PC-9 (cell line): ENCODE results near the gene KCNA10. TPM values are rescaled to one million over a fixed set of nuclear protein-coding genes. Genes with fewer than 3 reads are reported as not detected.

Source experiments
- BruUV-seq: library from RNA; stranded (reverse); fragments of 400-500 nt; replicated peaks from 2 replicates; lab custom pipeline; 2021; lab: Mats Ljungman, UMichigan
- CTCF ChIA-PET: fragments of 300-600 bp; sonication (Branson Sonifier 250); formaldehyde crosslinking; loops from one replicate; lab custom pipeline; 2022; ENCODE audit warnings: antibody characterized with exemption; lab: Charles Lee
- POLR2A ChIA-PET: fragments of 300-600 bp; sonication (Branson Sonifier 250); formaldehyde crosslinking; loops from one replicate; lab custom pipeline; 2022; ENCODE audit warnings: antibody characterized with exemption; ENCODE audit not compliant: unreplicated experiment; lab: Charles Lee
- DNase-seq, 2 experiments: peaks; one replicate each; pipeline versions ENCODE4 v3.0.0 to v3.0.0-alpha.2; 2015 to 2022; ENCODE audit warnings: mixed read lengths in 1 of 2
- H2AFZ ChIP-seq: fragments of 200-600 bp; sonication (generic); 2 replicates; pipeline ENCODE4 v1.8.1; 2017; ENCODE audit warnings: antibody characterized with exemption
- H3F3A ChIP-seq: fragments of 200-600 bp; sonication (generic); 2 replicates; pipeline ENCODE4 v1.8.1; 2017; ENCODE audit warnings: antibody characterized with exemption, mild to moderate bottlenecking, low read depth; ENCODE audit not compliant: insufficient read depth
- H3K27ac ChIP-seq: fragments of 200-600 bp; sonication (generic); 2 replicates; pipeline ENCODE4 v1.6.1; 2016; ENCODE audit warnings: mixed run types
- H3K27me3 ChIP-seq: fragments of 200-600 bp; sonication (generic); 2 replicates; pipeline ENCODE4 v1.6.1; 2016; ENCODE audit warnings: low read depth, mixed run types; ENCODE audit not compliant: insufficient read depth
- H3K36me3 ChIP-seq: fragments of 200-600 bp; sonication (generic); 2 replicates; pipeline ENCODE4 v1.6.1; 2016; ENCODE audit warnings: low read depth, mixed run types
- H3K4me1 ChIP-seq: fragments of 200-600 bp; sonication (generic); replicated peaks from 2 replicates; pipeline ENCODE4 v1.6.1; 2016; ENCODE audit warnings: mixed run types; ENCODE audit not compliant: insufficient read depth
- H3K4me2 ChIP-seq: fragments of 200-600 bp; sonication (generic); 2 replicates; pipeline ENCODE4 v1.6.1; 2017; ENCODE audit warnings: mixed run types
- H3K4me3 ChIP-seq: fragments of 200-600 bp; sonication (generic); 2 replicates; pipeline ENCODE4 v1.6.1; 2016; ENCODE audit warnings: mixed run types
- H3K79me2 ChIP-seq: fragments of 200-600 bp; sonication (generic); 2 replicates; pipeline ENCODE4 v1.6.1; 2017; ENCODE audit warnings: low read depth, mixed run types
- H3K9me2 ChIP-seq: fragments of 200-600 bp; sonication (generic); 2 replicates; pipeline ENCODE4 v1.8.1; 2017; ENCODE audit warnings: mild to moderate bottlenecking; ENCODE audit not compliant: insufficient read depth
- H3K9me3 ChIP-seq: fragments of 200-600 bp; sonication (generic); 2 replicates; pipeline ENCODE4 v1.8.1; 2016; ENCODE audit warnings: low read depth; ENCODE audit not compliant: insufficient read depth
- H4K20me1 ChIP-seq: fragments of 200-600 bp; sonication (generic); 2 replicates; pipeline ENCODE4 v1.8.1; 2017; ENCODE audit not compliant: insufficient read depth
- CTCF ChIP-seq: fragments of 200-600 bp; sonication (generic); conservative IDR thresholded peaks from 2 replicates; pipeline ENCODE4 v1.6.1; 2017; ENCODE audit warnings: mixed run types, antibody characterized with exemption, mild to moderate bottlenecking, moderate library complexity
- EZH2 ChIP-seq: fragments of 200-600 bp; sonication (generic); IDR thresholded peaks from 2 replicates; pipeline ENCODE4 v1.8.0; 2017; ENCODE audit warnings: antibody characterized with exemption, low read depth
- intact Hi-C: fragments of 100-400 bp; cut with micrococcal nuclease; formaldehyde crosslinking; loops from one replicate; pipeline ENCODE4 v1.10.0; 2022; ENCODE audit not compliant: unreplicated experiment
- total RNA-seq: library from RNA; stranded (reverse); gene quantifications from 2 replicates; pipeline ENCODE4 v1.2.3, GENCODE V29; 2021

The KCNA10 gene
- total RNA-seq, 1 experiment from 2014 or later, result not detected

DNA sequence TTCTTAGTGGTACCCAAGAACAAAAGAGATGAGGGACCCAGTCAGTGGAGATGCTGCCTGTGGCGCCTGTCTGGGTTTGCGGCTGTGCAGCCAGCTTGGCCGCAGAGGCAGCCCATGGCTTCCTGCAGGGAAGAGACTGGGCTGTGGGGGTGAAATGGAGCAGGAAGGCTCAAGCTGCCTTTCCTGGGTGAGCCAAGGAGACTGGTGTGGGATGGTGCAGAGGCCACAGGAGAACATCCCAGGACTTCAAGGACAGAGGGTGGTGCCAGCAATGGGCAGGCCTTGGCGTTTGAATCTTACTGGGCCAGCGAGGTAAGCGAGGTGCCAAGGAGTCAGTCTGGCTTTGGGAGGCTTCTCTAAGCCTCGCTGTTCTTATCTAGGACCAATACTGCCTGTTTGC lies 26.4 kb downstream of the KCNA10 start:
- no peaks in the 10 kb centered on the region for H3K9me2 ChIP-seq
- no peaks in the 10 kb centered on the region for H3K79me2 ChIP-seq
- peaks cover 2% of the 10 kb centered on the region; the same call in 1 of the 2 replicates for H3K4me1 ChIP-seq
- H3K4me3 ChIP-seq, result no peak overlapping the region
- POLR2A ChIA-PET, result no interaction called here
- no peak overlapping the region for H3K4me2 ChIP-seq
- H3K36me3 ChIP-seq, result no peaks in the 10 kb centered on the region
- intact Hi-C loops, result no loop called here
- no peaks in the 10 kb centered on the region for H3F3A ChIP-seq
- no peak overlapping the region for H2AFZ ChIP-seq
- no peaks in the 10 kb centered on the region for H3K9me3 ChIP-seq
- H4K20me1 ChIP-seq, result no peaks in the 10 kb centered on the region
- no TSS peak for BruUV-seq
- H3K27ac ChIP-seq, result no peak overlapping the region
- CTCF ChIA-PET, result no interaction called here
- no peak for DNase-seq
- H3K27me3 ChIP-seq, result peaks cover 7% of the 10 kb centered on the region
- no peak for TF ChIP-seq CTCF
- TF ChIP-seq EZH2, result no peak

DNA sequence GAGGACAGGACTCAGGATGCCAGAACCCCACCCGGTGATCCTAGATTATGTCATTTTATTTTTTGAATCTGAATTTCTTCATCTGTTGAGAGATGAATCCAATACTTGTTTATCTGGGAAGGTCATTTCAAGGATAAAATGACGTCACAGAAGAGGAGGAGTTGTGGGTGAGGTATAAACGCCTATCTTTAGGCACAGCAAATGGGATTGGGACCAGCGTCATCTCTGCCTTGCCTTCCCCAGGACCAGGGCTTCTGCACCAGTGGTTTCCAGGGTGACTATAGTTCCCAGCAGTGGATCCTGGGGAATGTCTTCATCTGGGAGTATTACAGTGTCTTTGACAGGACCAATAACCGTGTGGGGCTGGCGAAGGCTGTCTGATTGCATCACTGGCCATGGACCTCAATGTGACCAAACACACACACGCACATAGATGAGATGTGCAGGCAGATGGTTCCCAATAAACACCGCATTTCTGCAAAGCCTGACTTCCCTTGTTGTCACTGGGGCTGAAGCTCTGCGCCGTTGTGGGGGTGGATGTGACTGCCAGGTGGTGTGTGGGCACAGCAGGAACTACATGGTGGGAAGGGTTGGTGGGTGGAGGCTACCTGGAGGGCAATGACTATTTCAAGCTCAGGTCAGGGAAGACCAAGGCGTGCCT lies 28.1 kb downstream of the KCNA10 start:
- no peak for DNase-seq
- peaks cover 8% of the 10 kb centered on the region; the same call in 1 of the 2 replicates for H3K4me1 ChIP-seq

DNA sequence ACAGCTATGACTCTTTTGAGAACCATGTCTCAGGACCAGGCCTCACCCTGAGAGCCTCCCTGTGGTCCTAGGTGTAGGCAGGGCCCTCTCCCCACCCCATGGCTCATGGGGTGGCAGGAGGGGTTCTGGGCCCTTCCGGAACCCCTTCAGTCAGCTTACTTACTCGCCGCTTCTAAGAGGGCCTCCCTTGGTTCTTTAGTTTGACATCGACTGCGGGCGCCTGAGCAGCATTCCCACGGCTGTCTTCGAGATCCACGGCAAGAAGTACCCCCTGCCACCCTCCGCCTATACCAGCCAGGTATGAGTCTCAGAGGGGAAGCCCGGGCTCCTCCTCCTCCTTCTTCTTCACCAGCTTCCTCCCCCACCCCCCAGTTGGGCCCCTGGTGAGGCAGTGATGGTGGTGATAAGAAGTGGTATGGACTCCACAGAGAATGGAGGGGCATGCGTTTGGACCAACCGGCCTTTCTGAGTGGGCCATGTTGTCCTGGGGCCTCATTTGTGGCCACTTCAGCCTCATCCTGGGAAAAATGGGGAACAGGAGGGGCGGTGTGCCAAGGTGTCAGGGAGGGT lies 28.9 kb downstream of the KCNA10 start:
- no peak overlapping the region for H3K27ac ChIP-seq
- ChIA-PET POLR2A (no interaction called here), CTCF (no interaction called here)
- no peaks in the 10 kb centered on the region for H3K36me3 ChIP-seq
- no peaks in the 10 kb centered on the region for H3K9me3 ChIP-seq
- H2AFZ ChIP-seq, result no peak overlapping the region
- DNase-seq, result no peak
- H3K79me2 ChIP-seq, result no peaks in the 10 kb centered on the region
- H3K4me2 ChIP-seq, result no peak overlapping the region
- H3K4me3 ChIP-seq, result no peak overlapping the region
- no peaks in the 10 kb centered on the region for H4K20me1 ChIP-seq
- H3K9me2 ChIP-seq, result no peaks in the 10 kb centered on the region
- peaks cover 8% of the 10 kb centered on the region; the same call in 1 of the 2 replicates for H3K4me1 ChIP-seq
- TF ChIP-seq EZH2, result no peak
- TF ChIP-seq CTCF, result no peak
- H3K27me3 ChIP-seq, result no peaks in the 10 kb centered on the region
- BruUV-seq, result no TSS peak
- intact Hi-C loops, result no loop called here
- H3F3A ChIP-seq, result no peaks in the 10 kb centered on the region

More for the DNA sequence above, 28.1 kb downstream of the KCNA10 start:
- Histone ChIP-seq H3K36me3 (no peaks in the 10 kb centered on the region), H3K4me2 (no peak overlapping the region), H3K9me3 (no peaks in the 10 kb centered on the region), H3K27me3 (no peaks in the 10 kb centered on the region), H4K20me1 (no peaks in the 10 kb centered on the region), H3K9me2 (no peaks in the 10 kb centered on the region), H3F3A (no peaks in the 10 kb centered on the region), H3K79me2 (no peaks in the 10 kb centered on the region), H3K27ac (no peak overlapping the region), H2AFZ (no peak overlapping the region), H3K4me3 (no peak overlapping the region)
- ChIA-PET CTCF (no interaction called here), POLR2A (no interaction called here)
- intact Hi-C loops, result no loop called here
- TF ChIP-seq EZH2 (no peak), CTCF (no peak)
- no TSS peak for BruUV-seq
